ENCODE results near the gene SPPL3.

- TF ChIP-seq, protein P1, sequence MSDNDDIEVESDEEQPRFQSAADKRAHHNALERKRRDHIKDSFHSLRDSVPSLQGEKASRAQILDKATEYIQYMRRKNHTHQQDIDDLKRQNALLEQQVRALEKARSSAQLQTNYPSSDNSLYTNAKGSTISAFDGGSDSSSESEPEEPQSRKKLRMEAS (CRISPR knock-in tag; IDR thresholded peaks at IDR 0.05) = no peak
- no peak for TF ChIP-seq E2F4 (CRISPR knock-in tag; IDR thresholded peaks at IDR 0.05; ENCODE audit: borderline replicate concordance, low read depth)
- TF ChIP-seq TP53 (CRISPR knock-in tag; IDR thresholded peaks at IDR 0.05) = no peak
Observed at GRCh38 chr12:120740871-120741270, 163.3 kb downstream of the SPPL3 start.
